NCI-H526 (cell line): ENCODE results near the gene RSRC1.
"Not testable (repeated sequence)": the region's sequence is repeated elsewhere in the genome, so short reads cannot be mapped to it uniquely, and the experiment has no call there.

Source experiments
- DNase-seq, 2 experiments: peaks; one replicate each; lab custom pipeline; 2025; lab: John Stamatoyannopoulos, UW

RSRC1 gene

GRCh38 chr3:158228942-158229341 is 119.1 kb downstream of the RSRC1 start:
- DNase-seq: not testable (repeated sequence)

GRCh38 chr3:158233791-158234190 is 123.9 kb downstream of the RSRC1 start:
- DNase-seq: no peak

- no peak for DNase-seq
These were observed 134.4 kb downstream of the RSRC1 start for GRCh38 chr3:158244274-158244673.

- DNase-seq: no peak
These were observed 137.4 kb downstream of the RSRC1 start for GRCh38 chr3:158247288-158247687.

GRCh38 chr3:158248261-158248660 is 138.4 kb downstream of the RSRC1 start:
- DNase-seq: no peak

- no peak for DNase-seq
These were observed 139.3 kb downstream of the RSRC1 start for GRCh38 chr3:158249183-158249582.

GRCh38 chr3:158258619-158259018 is 148.7 kb downstream of the RSRC1 start:
- DNase-seq: no peak

GRCh38 chr3:158260392-158260791 is 150.5 kb downstream of the RSRC1 start:
- DNase-seq: no peak

- DNase-seq: no peak
These were observed 151.6 kb downstream of the RSRC1 start for GRCh38 chr3:158261371-158261991.

- DNase-seq: no peak
These were observed 155.0 kb downstream of the RSRC1 start for GRCh38 chr3:158264894-158265293.

GRCh38 chr3:158267015-158267414 is 157.1 kb downstream of the RSRC1 start:
- DNase-seq: no peak

- DNase-seq: no peak
These were observed 160.1 kb downstream of the RSRC1 start for GRCh38 chr3:158269942-158270341.

- DNase-seq: no peak
These were observed 162.2 kb downstream of the RSRC1 start for GRCh38 chr3:158272081-158272480.

GRCh38 chr3:158273656-158274055 is 163.8 kb downstream of the RSRC1 start:
- DNase-seq: no peak

GRCh38 chr3:158278187-158278586 is 168.3 kb downstream of the RSRC1 start:
- DNase-seq: no peak

GRCh38 chr3:158279609-158280008 is 169.7 kb downstream of the RSRC1 start:
- no peak for DNase-seq

- no peak for DNase-seq
These were observed 185.9 kb downstream of the RSRC1 start for GRCh38 chr3:158295771-158296170.

- no peak for DNase-seq
These were observed 188.1 kb downstream of the RSRC1 start for GRCh38 chr3:158297940-158298339.

- DNase-seq: no peak
These were observed 198.5 kb downstream of the RSRC1 start for GRCh38 chr3:158308236-158308928.

- no peak for DNase-seq
These were observed 202.8 kb downstream of the RSRC1 start for GRCh38 chr3:158312560-158313141.

GRCh38 chr3:158313338-158313927 is 203.5 kb downstream of the RSRC1 start:
- DNase-seq: peak; percentile 19 to 65

GRCh38 chr3:158314426-158315357 is 204.8 kb downstream of the RSRC1 start:
- no peak for DNase-seq
